IPS-15b (cell line): Measurements from ENCODE around the gene IQSEC3.
"Not testable (repeated sequence)": the region's sequence is repeated elsewhere in the genome, so short reads cannot be mapped to it uniquely, and the experiment has no call there.

Experiments used
- H3K27me3 ChIP-seq: one replicate; pipeline ENCODE4 v1.6.1; 2013; ENCODE audit warnings: low read length; ENCODE audit not compliant: control insufficient read depth, insufficient read depth
- H3K36me3 ChIP-seq: one replicate; pipeline ENCODE4 v1.6.1; 2013; ENCODE audit warnings: low read length; ENCODE audit not compliant: control insufficient read depth, insufficient read depth
- H3K4me1 ChIP-seq: one replicate; pipeline ENCODE4 v1.6.1; 2013; ENCODE audit warnings: mild to moderate bottlenecking, low read length; ENCODE audit not compliant: control insufficient read depth, insufficient read depth
- H3K4me3 ChIP-seq: one replicate; pipeline ENCODE4 v1.5.1; 2013; ENCODE audit warnings: low read depth, low read length
- H3K9ac ChIP-seq: one replicate; pipeline ENCODE4 v1.6.1; 2013; ENCODE audit warnings: low read depth, mild to moderate bottlenecking, low read length
- H3K9me3 ChIP-seq: one replicate; pipeline ENCODE4 v1.6.1; 2013; ENCODE audit warnings: mild to moderate bottlenecking, low read length; ENCODE audit not compliant: control insufficient read depth, insufficient read depth

The IQSEC3 gene

GRCh38 chr12:213527-213932 lies 147.0 kb downstream of the IQSEC3 start:
- peaks cover 67% of the 10 kb centered on the region for H3K27me3 ChIP-seq
- H3K36me3 ChIP-seq, result no peaks in the 10 kb centered on the region
- H3K4me1 ChIP-seq, result peaks cover 7% of the 10 kb centered on the region
- H3K4me3 ChIP-seq, result no peak overlapping the region
- H3K9ac ChIP-seq, result no peak overlapping the region
- no peaks in the 10 kb centered on the region for H3K9me3 ChIP-seq

- Histone ChIP-seq H3K4me1 (peaks cover 7% of the 10 kb centered on the region), H3K4me3 (no peak within 1 kb of the TSS), H3K9ac (no peak within 1 kb of the TSS), H3K27me3 (peaks cover 64% of the 10 kb centered on the region), H3K9me3 (no peaks in the 10 kb centered on the region), H3K36me3 (no peaks in the 10 kb centered on the region)
These were observed 147.6 kb downstream of the IQSEC3 start, which contains the start of gene SLC6A12 for GRCh38 chr12:214003-214741. TSS of gene SLC6A12 (minus strand) at chr12:214157. CDS start at chr12:209986, 4,171 bp downstream.

GRCh38 chr12:215116-215515 lies 148.5 kb downstream of the IQSEC3 start:
- Histone ChIP-seq H3K36me3 (no peaks in the 10 kb centered on the region), H3K4me1 (peaks cover 7% of the 10 kb centered on the region), H3K9me3 (no peaks in the 10 kb centered on the region), H3K27me3 (peaks cover 54% of the 10 kb centered on the region), H3K9ac (no peak overlapping the region), H3K4me3 (no peak overlapping the region)

DNA sequence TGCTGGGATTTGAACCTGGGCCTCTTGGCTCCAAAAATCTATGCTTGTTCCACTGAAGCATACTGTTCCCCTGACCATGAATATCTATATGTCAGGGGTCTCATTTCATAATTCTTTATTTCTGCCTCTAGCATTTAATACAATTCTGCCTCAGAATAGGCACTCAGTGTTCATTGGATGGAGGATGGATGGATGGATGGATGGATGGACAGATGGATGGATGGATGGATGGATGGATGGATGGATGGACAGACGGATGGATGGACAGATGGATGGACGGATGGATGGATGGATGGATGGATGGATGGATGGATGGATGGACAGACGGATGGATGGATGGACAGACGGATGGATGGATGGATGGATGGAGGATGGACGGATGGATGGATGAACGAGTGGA lies 150.5 kb downstream of the IQSEC3 start:
- not testable (repeated sequence) for H3K9me3 ChIP-seq, H3K4me1 ChIP-seq, H3K4me3 ChIP-seq, H3K36me3 ChIP-seq, H3K9ac ChIP-seq
- H3K27me3 ChIP-seq, result peaks cover 35% of the 10 kb centered on the region

- Histone ChIP-seq H3K4me3 (no peak overlapping the region), H3K36me3 (no peaks in the 10 kb centered on the region), H3K4me1 (peaks cover 2% of the 10 kb centered on the region), H3K9ac (no peak overlapping the region), H3K27me3 (peaks cover 25% of the 10 kb centered on the region), H3K9me3 (no peaks in the 10 kb centered on the region)
These were observed 151.7 kb downstream of the IQSEC3 start for GRCh38 chr12:218221-218620.

DNA sequence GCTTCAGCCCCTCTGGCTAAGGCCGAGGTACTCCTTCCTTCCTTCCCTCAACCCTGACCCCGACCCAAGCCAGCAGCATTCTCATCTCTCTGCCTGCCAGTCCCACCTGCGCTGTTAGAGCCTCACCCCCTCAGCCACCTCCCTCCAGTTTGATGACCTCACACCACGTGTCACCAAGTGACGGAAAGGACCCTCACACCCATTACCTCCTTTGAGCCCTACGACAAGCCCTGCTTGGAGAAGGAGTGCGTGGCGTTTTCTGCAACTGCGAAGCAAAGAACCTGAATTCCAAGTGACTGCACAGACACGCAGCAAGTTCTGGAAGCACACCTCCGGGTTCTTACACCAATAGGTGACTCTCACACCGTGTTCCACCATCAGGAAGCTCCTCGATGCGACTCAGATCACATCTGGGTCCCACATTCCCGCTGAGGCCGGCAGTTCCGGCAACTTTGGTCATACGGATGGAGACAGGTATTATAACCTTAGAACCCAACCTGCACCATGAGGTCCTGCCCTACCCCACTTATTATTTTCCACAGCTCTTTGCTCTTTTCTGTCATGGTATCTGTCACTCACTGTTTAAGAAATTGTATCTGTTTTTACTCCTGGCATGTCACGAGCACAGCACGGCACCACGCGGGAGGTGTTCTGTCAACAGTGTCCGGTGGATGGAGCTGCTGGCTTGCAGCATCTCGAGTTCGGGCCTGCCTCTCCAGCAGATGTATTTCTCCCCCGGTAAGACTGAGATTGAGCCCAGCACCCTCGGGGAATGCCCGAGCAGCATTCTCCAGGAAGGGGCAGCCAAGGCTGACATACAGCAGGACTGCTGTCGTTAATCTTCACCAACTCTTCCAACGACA lies 152.4 kb downstream of the IQSEC3 start:
- H3K9me3 ChIP-seq, result no peaks in the 10 kb centered on the region
- H3K9ac ChIP-seq, result no peak overlapping the region

GRCh38 chr12:219891-220352 lies 153.4 kb downstream of the IQSEC3 start:
- no peaks in the 10 kb centered on the region for H3K9me3 ChIP-seq
- H3K9ac ChIP-seq, result no peak overlapping the region
- no peaks in the 10 kb centered on the region for H3K36me3 ChIP-seq
- no peaks in the 10 kb centered on the region for H3K4me1 ChIP-seq
- H3K4me3 ChIP-seq, result peak overlapping the region; percentile 26
- H3K27me3 ChIP-seq, result peaks cover 9% of the 10 kb centered on the region

More for the DNA sequence above, 152.4 kb downstream of the IQSEC3 start:
- no peaks in the 10 kb centered on the region for H3K4me1 ChIP-seq
- H3K36me3 ChIP-seq, result no peaks in the 10 kb centered on the region
- no peak overlapping the region for H3K4me3 ChIP-seq
- H3K27me3 ChIP-seq, result peaks cover 17% of the 10 kb centered on the region

DNA sequence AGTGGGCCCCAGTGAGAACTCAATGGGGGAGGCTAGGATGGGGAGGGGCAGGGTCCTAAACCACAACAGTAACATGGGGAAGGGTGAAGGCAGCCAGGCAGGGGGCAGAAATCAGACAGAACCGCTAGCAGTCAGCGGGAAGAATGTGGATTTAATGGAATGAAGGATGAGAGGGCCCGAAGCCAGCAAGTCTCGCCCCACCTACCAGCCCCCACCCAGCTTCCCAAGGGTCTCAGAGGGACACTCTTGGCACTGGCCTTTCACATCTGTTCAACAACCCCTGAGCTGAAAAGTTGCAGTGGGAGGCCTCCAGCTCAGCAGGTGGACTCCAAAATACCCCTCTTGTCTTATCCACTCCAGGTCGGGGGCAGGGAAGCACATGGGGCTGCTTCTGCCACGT lies 153.9 kb downstream of the IQSEC3 start:
- Histone ChIP-seq H3K9me3 (no peaks in the 10 kb centered on the region), H3K9ac (no peak overlapping the region), H3K4me3 (no peak overlapping the region), H3K27me3 (peaks cover 5% of the 10 kb centered on the region), H3K4me1 (no peaks in the 10 kb centered on the region), H3K36me3 (no peaks in the 10 kb centered on the region)

DNA sequence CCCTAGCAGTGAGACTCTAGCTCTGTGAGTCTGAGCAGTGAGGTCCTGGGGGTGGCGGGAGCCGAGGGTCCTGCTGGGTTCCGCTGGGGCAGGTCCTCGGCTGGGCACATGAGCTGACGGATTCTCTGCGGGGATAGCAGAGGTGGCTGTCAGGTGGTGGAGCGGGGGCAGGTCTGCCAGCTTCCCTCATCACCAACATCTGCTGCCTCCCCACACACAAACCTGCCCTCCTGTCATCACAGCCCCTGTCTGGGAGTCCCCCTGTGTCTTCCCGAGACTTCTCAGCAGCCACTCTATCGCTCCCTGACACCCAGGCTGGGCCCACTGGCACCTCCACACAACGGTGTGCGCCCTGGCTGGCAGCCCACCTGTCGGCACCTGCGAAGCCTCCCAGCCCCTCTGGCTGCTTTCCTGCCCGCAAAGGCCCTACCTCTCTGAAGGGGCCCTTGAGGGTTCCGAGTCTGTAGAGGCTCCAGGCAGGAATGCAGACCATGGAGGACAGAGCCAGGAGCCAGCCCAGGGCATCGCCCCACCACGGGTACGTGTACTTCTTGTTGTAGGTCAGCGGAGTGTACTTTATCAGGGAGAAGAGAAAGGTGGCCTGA lies 154.5 kb downstream of the IQSEC3 start:
- Histone ChIP-seq H3K4me3 (no peak overlapping the region), H3K4me1 (no peaks in the 10 kb centered on the region), H3K9me3 (no peaks in the 10 kb centered on the region), H3K27me3 (peaks cover 3% of the 10 kb centered on the region), H3K9ac (no peak overlapping the region), H3K36me3 (no peaks in the 10 kb centered on the region)

- Histone ChIP-seq H3K4me3 (no peak overlapping the region), H3K36me3 (no peaks in the 10 kb centered on the region), H3K9ac (no peak overlapping the region), H3K27me3 (no peaks in the 10 kb centered on the region), H3K4me1 (no peaks in the 10 kb centered on the region), H3K9me3 (no peaks in the 10 kb centered on the region)
These were observed 155.2 kb downstream of the IQSEC3 start for GRCh38 chr12:221736-222135.

DNA sequence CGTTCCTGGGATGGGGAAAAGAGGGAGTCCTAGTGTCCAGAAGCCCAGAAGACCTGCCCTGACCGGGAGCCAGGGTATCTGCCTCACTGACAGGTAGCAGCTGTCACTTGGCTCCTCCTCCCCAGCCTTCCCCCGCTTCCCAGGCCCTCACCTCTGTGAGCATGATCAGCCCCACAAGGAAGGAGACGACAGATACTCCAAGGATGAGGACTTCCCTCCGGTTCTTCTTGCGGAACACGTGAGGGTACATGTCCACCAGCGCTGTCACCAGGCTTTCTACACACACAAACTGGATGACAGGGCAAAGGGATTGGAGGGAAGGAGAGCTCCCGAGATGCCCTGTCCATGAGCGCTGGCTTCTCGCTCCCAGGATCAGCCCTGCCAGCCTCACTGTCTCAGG lies 157.3 kb downstream of the IQSEC3 start:
- H3K4me1 ChIP-seq, result no peaks in the 10 kb centered on the region
- H3K36me3 ChIP-seq, result no peaks in the 10 kb centered on the region
- H3K9me3 ChIP-seq, result no peaks in the 10 kb centered on the region
- no peaks in the 10 kb centered on the region for H3K27me3 ChIP-seq
- no peak overlapping the region for H3K4me3 ChIP-seq
- H3K9ac ChIP-seq, result no peak overlapping the region
